ENCODE measurements around the gene ADCY3. TPM values are rescaled to one million over a fixed set of nuclear protein-coding genes. Genes with fewer than 3 reads are reported as not detected.

ADCY3 gene
- total RNA-seq, 1 experiment from 2014 or later = 75.6 TPM

DNA sequence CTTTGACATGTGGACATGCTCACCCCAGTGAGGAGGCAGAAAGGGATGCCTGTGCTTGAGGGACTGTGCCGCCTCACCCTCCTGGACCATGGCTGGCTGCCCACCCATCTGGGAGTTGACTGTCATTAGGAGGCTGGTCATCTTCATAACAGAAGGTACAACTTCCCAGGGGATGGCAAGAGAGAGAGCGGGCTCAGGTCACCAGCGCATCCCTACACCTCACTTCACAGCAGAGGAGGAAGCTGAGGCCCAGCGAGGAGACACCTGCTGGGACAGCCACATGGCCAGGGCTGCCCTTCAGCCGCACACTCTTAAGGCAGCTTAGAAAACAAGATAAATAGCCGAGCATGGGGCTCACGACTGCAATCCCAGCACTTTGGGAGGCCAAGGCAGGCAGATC is 59.4 kb downstream of the ADCY3 start:
- no peak for DNase-seq
- Mint-ChIP-seq H3K9me3 (ENCODE audit: unreplicated experiment) (no peaks in the 10 kb centered on the region), H3K4me3 (ENCODE audit: unreplicated experiment) (no peak overlapping the region), H3K27me3 (ENCODE audit: insufficient read depth, unreplicated experiment) (no peaks in the 10 kb centered on the region), H3K27ac (ENCODE audit: unreplicated experiment) (no peak overlapping the region), H3K36me3 (ENCODE audit: insufficient read depth, unreplicated experiment) (no peaks in the 10 kb centered on the region), H3K4me1 (ENCODE audit: low read depth, unreplicated experiment) (peaks cover 12% of the 10 kb centered on the region)
- intact Hi-C loops (cut with micrococcal nuclease; ENCODE audit: unreplicated experiment) = no loop called here
- ChIA-PET POLR2A (no interaction called here), CTCF (interaction anchor here (0.7 kb wide), 1 partner anchor 163 kb away, joined by 5 read pairs; no protein-coding TSS in a partner anchor)
- no TSS peak for BruUV-seq (replicated peaks)
- no peaks in the 10 kb centered on the region for H3K9me3 ChIP-seq
- no peaks in the 10 kb centered on the region for H3K27me3 ChIP-seq (replicated peaks; ENCODE audit: control insufficient read depth, insufficient read depth, low read length)
- H3K4me1 ChIP-seq = peaks cover 14% of the 10 kb centered on the region
- H3K4me3 ChIP-seq (ENCODE audit: low read depth, low read length) = no peak overlapping the region
- no peak for TF ChIP-seq CTCF (IDR thresholded peaks at IDR 0.05; ENCODE audit: insufficient read depth in 1 of 2, low read depth in 1 of 2, low read length in 1 of 2, severe bottlenecking in 1 of 2, unreplicated experiment in 1 of 2)
- H3K36me3 ChIP-seq (ENCODE audit: control insufficient read depth, insufficient read depth, low read length) = no peaks in the 10 kb centered on the region; the same call in 1 of the 2 replicates

GRCh38 chr2:24859968-24860600 is 60.0 kb downstream of the ADCY3 start:
- no peaks in the 10 kb centered on the region for H3K9me3 Mint-ChIP-seq (ENCODE audit: unreplicated experiment)
- H3K4me3 Mint-ChIP-seq (ENCODE audit: unreplicated experiment) = no peak overlapping the region
- no peak for TF ChIP-seq CTCF (IDR thresholded peaks at IDR 0.05; ENCODE audit: insufficient read depth in 1 of 2, low read depth in 1 of 2, low read length in 1 of 2, severe bottlenecking in 1 of 2, unreplicated experiment in 1 of 2)
- H3K4me1 Mint-ChIP-seq (ENCODE audit: low read depth, unreplicated experiment) = peaks cover 18% of the 10 kb centered on the region
- no peaks in the 10 kb centered on the region for H3K9me3 ChIP-seq
- H3K27me3 ChIP-seq (replicated peaks; ENCODE audit: control insufficient read depth, insufficient read depth, low read length) = no peaks in the 10 kb centered on the region
- H3K4me3 ChIP-seq (ENCODE audit: low read depth, low read length) = no peak overlapping the region
- POLR2A ChIA-PET = no interaction called here
- H3K36me3 ChIP-seq (ENCODE audit: control insufficient read depth, insufficient read depth, low read length) = no peaks in the 10 kb centered on the region; the same call in 1 of the 2 replicates
- H3K4me1 ChIP-seq = peaks cover 19% of the 10 kb centered on the region
- no peak overlapping the region for H3K27ac Mint-ChIP-seq (ENCODE audit: unreplicated experiment)
- no peaks in the 10 kb centered on the region for H3K27me3 Mint-ChIP-seq (ENCODE audit: insufficient read depth, unreplicated experiment)
- no peak for DNase-seq
- H3K36me3 Mint-ChIP-seq (ENCODE audit: insufficient read depth, unreplicated experiment) = peaks cover 5% of the 10 kb centered on the region
- BruUV-seq (replicated peaks) = no TSS peak
- CTCF ChIA-PET = no interaction called here
- intact Hi-C loops (cut with micrococcal nuclease; ENCODE audit: unreplicated experiment) = no loop called here

DNA sequence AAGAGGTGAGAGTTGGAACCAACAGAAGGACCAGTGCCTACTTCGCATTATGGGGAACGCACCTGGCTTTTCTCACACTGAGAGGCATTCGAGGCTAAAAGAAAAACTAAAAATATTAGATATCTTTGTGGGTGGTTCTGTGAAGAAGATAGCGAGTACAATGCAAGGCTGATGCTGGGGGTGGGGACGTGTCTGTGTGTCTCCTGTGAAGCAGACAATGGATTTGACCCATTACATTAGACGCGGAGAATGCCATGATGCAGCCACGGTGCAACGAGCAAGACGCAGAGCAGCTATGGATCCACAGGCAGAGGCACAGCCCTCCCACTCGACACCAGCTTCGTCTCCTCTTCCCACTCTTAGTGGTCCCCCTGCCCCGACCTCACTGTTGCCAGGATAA is 61.0 kb downstream of the ADCY3 start:
- Histone ChIP-seq H3K9me3 (no peaks in the 10 kb centered on the region), H3K27me3 (replicated peaks; ENCODE audit: control insufficient read depth, insufficient read depth, low read length) (no peaks in the 10 kb centered on the region), H3K36me3 (ENCODE audit: control insufficient read depth, insufficient read depth, low read length) (no peaks in the 10 kb centered on the region; the same call in 1 of the 2 replicates), H3K4me1 (peaks cover 24% of the 10 kb centered on the region), H3K4me3 (ENCODE audit: low read depth, low read length) (no peak overlapping the region)
- H3K4me1 Mint-ChIP-seq (ENCODE audit: low read depth, unreplicated experiment) = peaks cover 26% of the 10 kb centered on the region
- intact Hi-C loops (cut with micrococcal nuclease; ENCODE audit: unreplicated experiment) = no loop called here
- no peak for TF ChIP-seq CTCF (IDR thresholded peaks at IDR 0.05; ENCODE audit: insufficient read depth in 1 of 2, low read depth in 1 of 2, low read length in 1 of 2, severe bottlenecking in 1 of 2, unreplicated experiment in 1 of 2)
- no peak overlapping the region for H3K4me3 Mint-ChIP-seq (ENCODE audit: unreplicated experiment)
- no TSS peak for BruUV-seq (replicated peaks)
- H3K27ac Mint-ChIP-seq (ENCODE audit: unreplicated experiment) = no peak overlapping the region
- H3K36me3 Mint-ChIP-seq (ENCODE audit: insufficient read depth, unreplicated experiment) = peaks cover 12% of the 10 kb centered on the region
- ChIA-PET POLR2A (no interaction called here), CTCF (no interaction called here)
- H3K9me3 Mint-ChIP-seq (ENCODE audit: unreplicated experiment) = no peaks in the 10 kb centered on the region
- H3K27me3 Mint-ChIP-seq (ENCODE audit: insufficient read depth, unreplicated experiment) = no peaks in the 10 kb centered on the region
- no peak for DNase-seq
